Measurements from ENCODE around the gene POMP. TPM values are rescaled to one million over a fixed set of nuclear protein-coding genes. Genes with fewer than 3 reads are reported as not detected.

Gene POMP
- polyA plus RNA-seq (ENCODE audit: insufficient read depth in 1 of 5, insufficient read length in 5 of 5, low replicate concordance in 1 of 5): 10 to 100 TPM; 59.8 to 76.3 (median 65.3) TPM
- long read RNA-seq, donor 1, transcript POMP-201 (6 exons, 1,330 nt): major isoform, 147 of 192 reads
- long read RNA-seq, donor 1, partial matches to known transcripts: 45 of 192 reads
- long read RNA-seq, donor 1, other reads (novel, unspliced or antisense): 0 of 192 reads
- long read RNA-seq, donor 2, transcript POMP-201 (6 exons, 1,330 nt): major isoform, 102 of 115 reads
- long read RNA-seq, donor 2, partial matches to known transcripts: 13 of 115 reads
- long read RNA-seq, donor 2, other reads (novel, unspliced or antisense): 0 of 115 reads
- long read RNA-seq, donor 3, transcript POMP-201 (6 exons, 1,330 nt): major isoform, 111 of 143 reads
- long read RNA-seq, donor 3, partial matches to known transcripts: 32 of 143 reads
- long read RNA-seq, donor 3, other reads (novel, unspliced or antisense): 0 of 143 reads
- long read RNA-seq, donor 4, transcript POMP-201 (6 exons, 1,330 nt): major isoform, 67 of 88 reads
- long read RNA-seq, donor 4, partial matches to known transcripts: 21 of 88 reads
- long read RNA-seq, donor 4, other reads (novel, unspliced or antisense): 0 of 88 reads
- long read RNA-seq, donor 5, transcript POMP-201 (6 exons, 1,330 nt): major isoform, 162 of 218 reads
- long read RNA-seq, donor 5, partial matches to known transcripts: 51 of 218 reads
- long read RNA-seq, donor 5, other reads (novel, unspliced or antisense): 5 of 218 reads
- long read RNA-seq, donor 6, transcript POMP-201 (6 exons, 1,330 nt): major isoform, 132 of 167 reads
- long read RNA-seq, donor 6, partial matches to known transcripts: 35 of 167 reads
- long read RNA-seq, donor 6, other reads (novel, unspliced or antisense): 0 of 167 reads
- long read RNA-seq, donor 7, transcript POMP-201 (6 exons, 1,330 nt): major isoform, 107 of 124 reads
- long read RNA-seq, donor 7, partial matches to known transcripts: 12 of 124 reads
- long read RNA-seq, donor 7, other reads (novel, unspliced or antisense): 5 of 124 reads
- long read RNA-seq, donor 8, transcript POMP-201 (6 exons, 1,330 nt): major isoform, 39 of 51 reads
- long read RNA-seq, donor 8, partial matches to known transcripts: 12 of 51 reads
- long read RNA-seq, donor 8, other reads (novel, unspliced or antisense): 0 of 51 reads

GRCh38 chr13:28658796-28659620 lies at the start of gene POMP:
POMP (plus strand) TSS chr13:28659130; CDS start chr13:28659185, 55 bp downstream.
- DNase-seq: peak; percentile 89 to 90

GRCh38 chr13:28609381-28609780 lies 49.5 kb upstream of the POMP start:
- DNase-seq: no peak

- no peak for DNase-seq
Measured at GRCh38 chr13:28609926-28610325, 49.0 kb upstream of the POMP start.

GRCh38 chr13:28610996-28611395 lies 47.9 kb upstream of the POMP start:
- no peak for DNase-seq

- DNase-seq: no peak
Measured at GRCh38 chr13:28611654-28612131, 47.2 kb upstream of the POMP start.

GRCh38 chr13:28613562-28613961 lies 45.4 kb upstream of the POMP start:
- DNase-seq: no peak

GRCh38 chr13:28615916-28616446 lies 42.9 kb upstream of the POMP start:
- no peak for DNase-seq

GRCh38 chr13:28618230-28618994 lies 40.5 kb upstream of the POMP start:
- DNase-seq: no peak

- DNase-seq: no peak
Measured at GRCh38 chr13:28620011-28620830, 38.7 kb upstream of the POMP start.

- no peak for DNase-seq
Measured at GRCh38 chr13:28621449-28621848, 37.5 kb upstream of the POMP start.

GRCh38 chr13:28622286-28622685 lies 36.6 kb upstream of the POMP start:
- DNase-seq: no peak

GRCh38 chr13:28623782-28624706 lies 34.9 kb upstream of the POMP start:
- no peak for DNase-seq

- no peak for DNase-seq
Measured at GRCh38 chr13:28624707-28625432, 34.1 kb upstream of the POMP start.

- DNase-seq: no peak
Measured at GRCh38 chr13:28626266-28626665, 32.7 kb upstream of the POMP start.

- DNase-seq: no peak
Measured at GRCh38 chr13:28628241-28628640, 30.7 kb upstream of the POMP start.

- DNase-seq: no peak
Measured at GRCh38 chr13:28630869-28631268, 28.1 kb upstream of the POMP start.

- DNase-seq: no peak
Measured at GRCh38 chr13:28631801-28632200, 27.1 kb upstream of the POMP start.

All from right lung (tissue), 10 donors.